Measurements from ENCODE around the gene VEGFA. TPM values are rescaled to one million over a fixed set of nuclear protein-coding genes. Genes with fewer than 3 reads are reported as not detected.

VEGFA gene
- total and polyA plus RNA-seq, 2 of the 8 experiments (the other 6 are each of a cell fraction or from before 2014, with no cell fraction given), result 42.2 to 58.5 TPM

- TF ChIP-seq RFX5 (IDR thresholded peaks at IDR 0.05; ENCODE audit: borderline replicate concordance, low read depth, low read length) (no peak), SUZ12 (IDR thresholded peaks at IDR 0.05; ENCODE audit: low read length) (no peak), CREB1 (IDR thresholded peaks at IDR 0.05) (no peak), JUN (IDR thresholded peaks at IDR 0.05; ENCODE audit: low read depth, low read length) (no peak), EGR1 (IDR thresholded peaks at IDR 0.05; ENCODE audit: borderline replicate concordance, low read depth, low read length) (no peak), CTBP2 (IDR thresholded peaks at IDR 0.05; ENCODE audit: borderline replicate concordance, insufficient read depth, insufficient read length, low read length) (no peak)
Observed at GRCh38 chr6:43810965-43811732, 41.1 kb downstream of the VEGFA start (continued).
